Stromal cell of bone marrow (primary cell): ENCODE results near the gene LAX1.
A peak's percentile ranks its signal among the peaks of the same experiment; 100 is the strongest.
"Not testable (repeated sequence)": the region's sequence is repeated elsewhere in the genome, so short reads cannot be mapped to it uniquely, and the experiment has no call there.

Experiments
- DNase-seq: peaks from one replicate; pipeline ENCODE4 v3.0.0-alpha.2; 2012; ENCODE audit warnings: low read depth

Gene LAX1

GRCh38 chr1:203765029-203765837, at the start of gene LAX1:
LAX1 (plus strand) TSS chr1:203765183; CDS start chr1:203765566, 383 bp downstream.
- DNase-seq: no peak

- DNase-seq: no peak
Observed at GRCh38 chr1:203717120-203717519, 47.9 kb upstream of the LAX1 start.

GRCh38 chr1:203720242-203720641, 44.7 kb upstream of the LAX1 start:
- no peak for DNase-seq

GRCh38 chr1:203722909-203723308, 42.1 kb upstream of the LAX1 start:
- no peak for DNase-seq

- no peak for DNase-seq
Observed at GRCh38 chr1:203726417-203726867, 38.5 kb upstream of the LAX1 start.

GRCh38 chr1:203733009-203733863, 31.7 kb upstream of the LAX1 start:
- DNase-seq: no peak

GRCh38 chr1:203742436-203742835, 22.5 kb upstream of the LAX1 start:
- DNase-seq: no peak

- no peak for DNase-seq
Observed at GRCh38 chr1:203743091-203743571, 21.9 kb upstream of the LAX1 start.

GRCh38 chr1:203744075-203744972, 20.7 kb upstream of the LAX1 start:
- DNase-seq: peak; percentile 73

- DNase-seq: no peak
Observed at GRCh38 chr1:203746281-203746680, 18.7 kb upstream of the LAX1 start.

- no peak for DNase-seq
Observed at GRCh38 chr1:203751051-203751450, 13.9 kb upstream of the LAX1 start.

GRCh38 chr1:203751618-203752361, 13.2 kb upstream of the LAX1 start:
- not testable (repeated sequence) for DNase-seq

GRCh38 chr1:203754455-203754864, 10.5 kb upstream of the LAX1 start:
- no peak for DNase-seq

GRCh38 chr1:203756036-203756435, 8.9 kb upstream of the LAX1 start:
- DNase-seq: no peak

GRCh38 chr1:203758749-203759148, 6.2 kb upstream of the LAX1 start:
- not testable (repeated sequence) for DNase-seq

- no peak for DNase-seq
Observed at GRCh38 chr1:203760506-203760905, 4.5 kb upstream of the LAX1 start.

- DNase-seq: not testable (repeated sequence)
Observed at GRCh38 chr1:203761958-203762357, 3.0 kb upstream of the LAX1 start.

- DNase-seq: no peak
Observed at GRCh38 chr1:203763505-203763904, 1.5 kb upstream of the LAX1 start.

- DNase-seq: no peak
Observed at GRCh38 chr1:203764105-203765028, 616 bp upstream of the LAX1 start.

GRCh38 chr1:203768256-203768655, 3.3 kb downstream of the LAX1 start:
- no peak for DNase-seq
